Measurements from ENCODE around the gene ROR1. TPM values are rescaled to one million over a fixed set of nuclear protein-coding genes. Genes with fewer than 3 reads are reported as not detected.

The ROR1 gene
- total RNA-seq, 1 experiment from 2014 or later: 33.8 TPM

- intact Hi-C loops (cut with micrococcal nuclease; ENCODE audit: unreplicated experiment): no loop called here
- Mint-ChIP-seq H3K27me3 (ENCODE audit: unreplicated experiment) (no peaks in the 10 kb centered on the region), H3K9me3 (ENCODE audit: low read depth, unreplicated experiment) (no peaks in the 10 kb centered on the region), H3K4me3 (ENCODE audit: low read depth, unreplicated experiment) (no peak overlapping the region), H3K27ac (ENCODE audit: unreplicated experiment) (no peak overlapping the region), H3K4me1 (ENCODE audit: low read depth, unreplicated experiment) (peaks cover 8% of the 10 kb centered on the region), H3K36me3 (ENCODE audit: insufficient read depth, unreplicated experiment) (no peaks in the 10 kb centered on the region)
- no peak for DNase-seq
- CTCF ChIA-PET: no interaction called here
- TF ChIP-seq CTCF (IDR thresholded peaks at IDR 0.05; ENCODE audit: unreplicated experiment): no peak
- no TSS peak for BruUV-seq (replicated peaks)
These were observed 16.5 kb upstream of the ROR1 start for GRCh38 chr1:63757334-63757733.

- intact Hi-C loops (cut with micrococcal nuclease; ENCODE audit: unreplicated experiment): no loop called here
- no peaks in the 10 kb centered on the region for H3K36me3 Mint-ChIP-seq (ENCODE audit: insufficient read depth, unreplicated experiment)
- H3K4me3 Mint-ChIP-seq (ENCODE audit: low read depth, unreplicated experiment): no peak overlapping the region
- TF ChIP-seq CTCF (IDR thresholded peaks at IDR 0.05; ENCODE audit: unreplicated experiment): no peak
- no TSS peak for BruUV-seq (replicated peaks)
- CTCF ChIA-PET: interaction anchor here (0.6 kb wide), 1 partner anchor 426 kb away, joined by 3 read pairs; no protein-coding TSS in a partner anchor
- no peaks in the 10 kb centered on the region for H3K4me1 Mint-ChIP-seq (ENCODE audit: low read depth, unreplicated experiment)
- H3K27ac Mint-ChIP-seq (ENCODE audit: unreplicated experiment): no peak overlapping the region
- no peak for DNase-seq
- H3K27me3 Mint-ChIP-seq (ENCODE audit: unreplicated experiment): no peaks in the 10 kb centered on the region
- peaks cover 2% of the 10 kb centered on the region for H3K9me3 Mint-ChIP-seq (ENCODE audit: low read depth, unreplicated experiment)
These were observed 15.0 kb upstream of the ROR1 start for GRCh38 chr1:63758791-63759190.

- Mint-ChIP-seq H3K27me3 (ENCODE audit: unreplicated experiment) (no peaks in the 10 kb centered on the region), H3K4me3 (ENCODE audit: low read depth, unreplicated experiment) (no peak overlapping the region), H3K27ac (ENCODE audit: unreplicated experiment) (no peak overlapping the region), H3K9me3 (ENCODE audit: low read depth, unreplicated experiment) (peaks cover 2% of the 10 kb centered on the region), H3K36me3 (ENCODE audit: insufficient read depth, unreplicated experiment) (no peaks in the 10 kb centered on the region), H3K4me1 (ENCODE audit: low read depth, unreplicated experiment) (no peaks in the 10 kb centered on the region)
- intact Hi-C loops (cut with micrococcal nuclease; ENCODE audit: unreplicated experiment): no loop called here
- CTCF ChIA-PET: interaction anchor here (1.0 kb wide), 1 partner anchor 68 kb away, joined by 3 read pairs; no protein-coding TSS in a partner anchor
- no peak for TF ChIP-seq CTCF (IDR thresholded peaks at IDR 0.05; ENCODE audit: unreplicated experiment)
- DNase-seq: no peak
- no TSS peak for BruUV-seq (replicated peaks)
These were observed 14.0 kb upstream of the ROR1 start for GRCh38 chr1:63759778-63760177.

- BruUV-seq (replicated peaks): no TSS peak
- no peaks in the 10 kb centered on the region for H3K9me3 Mint-ChIP-seq (ENCODE audit: low read depth, unreplicated experiment)
- peaks cover 25% of the 10 kb centered on the region for H3K36me3 Mint-ChIP-seq (ENCODE audit: insufficient read depth, unreplicated experiment)
- intact Hi-C loops (cut with micrococcal nuclease; ENCODE audit: unreplicated experiment): loop anchor here (5.0 kb wide), 1 partner anchor 367 kb away; no protein-coding TSS in a partner anchor
- H3K4me3 Mint-ChIP-seq (ENCODE audit: low read depth, unreplicated experiment): no peak overlapping the region
- CTCF ChIA-PET: interaction anchor here (0.7 kb wide), 1 partner anchor 476 kb away, joined by 3 read pairs; no protein-coding TSS in a partner anchor
- DNase-seq: no peak
- no peak for TF ChIP-seq CTCF (IDR thresholded peaks at IDR 0.05; ENCODE audit: unreplicated experiment)
- peaks cover 30% of the 10 kb centered on the region for H3K4me1 Mint-ChIP-seq (ENCODE audit: low read depth, unreplicated experiment)
- H3K27ac Mint-ChIP-seq (ENCODE audit: unreplicated experiment): no peak overlapping the region
- no peaks in the 10 kb centered on the region for H3K27me3 Mint-ChIP-seq (ENCODE audit: unreplicated experiment)
These were observed 3.4 kb upstream of the ROR1 start for GRCh38 chr1:63770381-63770780.

Measured in Calu3 (cell line).